AG09319 (cell line): ENCODE data around the gene TIGD1.

Experiments
- DNase-seq: peaks from one replicate; pipeline ENCODE4 v3.0.0-alpha.2; 2010; ENCODE audit warnings: low read depth; ENCODE audit errors: extremely low read depth
- CTCF ChIP-seq: IDR thresholded peaks from 2 replicates; pipeline ENCODE4 v1.5.1; 2011; ENCODE audit warnings: low read depth, mild to moderate bottlenecking, inconsistent platforms, low read length, moderate library complexity

TIGD1 gene

GRCh38 chr2:232521098-232521497, 29.3 kb downstream of the TIGD1 start:
- no peak for DNase-seq
- TF ChIP-seq CTCF = no peak

- DNase-seq = no peak
- TF ChIP-seq CTCF = no peak
Observed at GRCh38 chr2:232520489-232520888, 29.9 kb downstream of the TIGD1 start.

- TF ChIP-seq CTCF = no peak
Observed at GRCh38 chr2:232519581-232520438, 30.5 kb downstream of the TIGD1 start, which contains the start of gene PRSS56. PRSS56 (plus strand) TSS chr2:232520388; CDS start chr2:232520599, 211 bp downstream.

GRCh38 chr2:232518844-232519243, 31.5 kb downstream of the TIGD1 start:
- no peak for DNase-seq
- no peak for TF ChIP-seq CTCF

More at GRCh38 chr2:232519581-232520438, 30.5 kb downstream of the TIGD1 start, which contains the start of gene PRSS56:
- DNase-seq = no peak

GRCh38 chr2:232516551-232516950, 33.8 kb downstream of the TIGD1 start:
- no peak for TF ChIP-seq CTCF

GRCh38 chr2:232515639-232516038, 34.7 kb downstream of the TIGD1 start:
- no peak for DNase-seq
- TF ChIP-seq CTCF = no peak

More at GRCh38 chr2:232516551-232516950, 33.8 kb downstream of the TIGD1 start:
- DNase-seq = no peak

GRCh38 chr2:232513353-232513752, 37.0 kb downstream of the TIGD1 start:
- DNase-seq = no peak
- no peak for TF ChIP-seq CTCF
